G401.6 (cell line): ENCODE data around the gene SPATA31C2.
"Not testable (repeated sequence)": the region's sequence is repeated elsewhere in the genome, so short reads cannot be mapped to it uniquely, and the experiment has no call there.

Source experiments
- FAIRE-seq: peaks from 2 replicates; lab custom pipeline; 2012; peaks lifted over from hg19 to GRCh38; lab: Jason Lieb, UNC

SPATA31C2 gene

GRCh38 chr9:88123413-88123812, 14.9 kb downstream of the SPATA31C2 start:
- not testable (repeated sequence) for FAIRE-seq

GRCh38 chr9:88118121-88118520, 20.2 kb downstream of the SPATA31C2 start:
- FAIRE-seq = not testable (repeated sequence)

- FAIRE-seq = not testable (repeated sequence)
Measured at GRCh38 chr9:88114968-88115612, 23.2 kb downstream of the SPATA31C2 start.

- not testable (repeated sequence) for FAIRE-seq
Measured at GRCh38 chr9:88114283-88114967, 23.9 kb downstream of the SPATA31C2 start.

- FAIRE-seq = not testable (repeated sequence)
Measured at GRCh38 chr9:88113156-88114130, 24.8 kb downstream of the SPATA31C2 start.

- no peak for FAIRE-seq
Measured at GRCh38 chr9:88110026-88110425, 28.2 kb downstream of the SPATA31C2 start.

- FAIRE-seq = no peak
Measured at GRCh38 chr9:88108779-88109178, 29.5 kb downstream of the SPATA31C2 start.

GRCh38 chr9:88106492-88106891, 31.8 kb downstream of the SPATA31C2 start:
- no peak for FAIRE-seq

GRCh38 chr9:88092797-88093331, 45.4 kb downstream of the SPATA31C2 start:
- FAIRE-seq = no peak

GRCh38 chr9:88090151-88090581, 48.1 kb downstream of the SPATA31C2 start:
- no peak for FAIRE-seq

GRCh38 chr9:88087906-88088305, 50.4 kb downstream of the SPATA31C2 start:
- FAIRE-seq = no peak

- FAIRE-seq = no peak
Measured at GRCh38 chr9:88085476-88085875, 52.8 kb downstream of the SPATA31C2 start.

- FAIRE-seq = no peak
Measured at GRCh38 chr9:88084357-88085183, 53.7 kb downstream of the SPATA31C2 start.
